Measurements from ENCODE around the gene NTN1.
"Not testable (repeated sequence)": the region's sequence is repeated elsewhere in the genome, so short reads cannot be mapped to it uniquely, and the experiment has no call there.

NTN1 gene

GRCh38 chr17:9021158-9021991, at the start of gene NTN1:
NTN1 (plus strand) TSS chr17:9021510; CDS start chr17:9022374, 864 bp downstream.
- no peak for DNase-seq

DNA sequence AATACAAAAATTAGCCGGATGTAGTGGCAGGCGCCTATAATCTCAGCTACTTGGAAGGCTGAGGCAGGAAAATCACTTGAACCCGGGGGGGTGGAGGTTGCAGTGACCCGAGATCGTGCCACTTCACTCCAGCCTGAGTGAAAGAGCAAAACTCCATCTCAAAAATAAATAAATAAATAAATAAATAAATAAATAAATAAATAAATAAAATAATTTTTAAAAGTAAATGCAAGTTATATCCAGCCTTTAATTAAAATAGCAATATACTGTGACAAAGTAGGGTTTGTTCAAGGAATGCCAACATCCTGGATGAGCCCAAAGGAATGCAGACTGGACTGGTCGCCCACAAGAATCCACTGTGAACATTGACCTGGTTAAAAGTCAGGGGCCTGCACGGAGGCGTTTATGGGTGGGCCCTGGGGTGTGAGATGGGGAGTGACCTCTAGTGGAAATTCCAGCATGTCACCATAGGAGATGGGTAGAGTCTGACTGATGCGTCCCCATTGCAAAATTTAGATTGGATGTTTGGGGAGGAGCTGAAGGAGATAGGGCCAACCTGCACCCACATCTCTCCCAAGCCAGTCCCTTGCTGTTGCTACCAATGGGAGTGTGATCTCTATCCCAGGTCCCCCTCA, 46.1 kb upstream of the NTN1 start:
- DNase-seq: no peak

DNA sequence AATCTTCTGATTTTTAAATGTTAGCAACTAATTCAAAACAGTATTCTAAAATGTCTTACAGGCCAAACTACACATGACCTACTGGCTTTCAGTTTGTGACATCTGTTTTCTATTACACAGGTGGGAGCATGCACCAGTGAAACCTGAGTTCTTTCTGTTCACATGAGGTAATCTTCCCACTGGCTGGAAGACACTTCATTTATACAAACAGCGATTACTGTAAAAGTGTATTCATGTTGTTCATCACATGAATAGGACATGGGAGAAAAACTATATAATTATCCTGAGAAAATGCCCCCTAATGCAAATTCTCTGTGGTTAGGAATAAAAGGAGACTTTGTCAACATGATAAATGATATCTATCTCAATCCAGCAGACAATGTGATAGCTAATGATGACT, 44.7 kb upstream of the NTN1 start:
- DNase-seq: no peak

DNA sequence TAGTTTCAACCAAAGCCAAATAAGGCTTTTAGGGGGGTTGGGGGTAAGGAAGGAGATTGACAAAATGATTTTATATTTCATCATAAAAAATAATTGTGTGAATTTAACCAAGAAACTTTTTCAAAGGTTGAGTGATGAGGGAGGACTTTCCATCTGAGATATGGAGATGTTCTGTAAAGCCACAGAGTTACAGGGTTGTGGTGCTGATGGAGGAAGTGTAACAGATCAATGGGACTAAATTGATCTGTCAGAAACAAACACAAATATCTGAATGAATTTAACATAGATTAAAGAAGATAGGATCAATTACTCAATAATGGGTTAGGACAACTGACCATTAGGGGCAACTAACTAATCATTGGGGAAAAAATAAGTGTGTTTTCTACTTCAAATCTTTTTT, 41.6 kb upstream of the NTN1 start:
- DNase-seq: no peak

- DNase-seq: no peak
Measured at GRCh38 chr17:8981443-8981842, 39.9 kb upstream of the NTN1 start.

DNA sequence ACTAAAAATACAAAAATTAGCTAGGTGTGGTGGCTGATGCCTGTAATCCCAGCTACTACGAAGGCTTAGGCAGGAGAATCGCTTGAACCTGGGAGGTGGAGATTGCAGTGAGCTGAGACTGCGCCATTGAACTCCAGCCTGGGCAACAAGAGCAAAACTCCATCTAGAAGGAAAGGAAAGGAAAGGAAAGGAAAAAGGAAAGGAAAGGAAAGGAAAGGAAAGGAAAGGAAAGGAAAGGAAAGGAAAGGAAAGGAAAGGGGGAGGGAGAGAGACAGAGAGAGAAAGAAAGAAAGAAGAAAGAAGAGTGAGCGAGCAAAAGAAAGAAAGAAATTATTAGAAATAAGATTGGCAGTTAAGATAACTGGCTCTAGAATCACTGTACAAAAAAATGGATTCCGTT, 37.1 kb upstream of the NTN1 start:
- not testable (repeated sequence) for DNase-seq

GRCh38 chr17:8985054-8985701, 36.1 kb upstream of the NTN1 start:
- no peak for DNase-seq

DNA sequence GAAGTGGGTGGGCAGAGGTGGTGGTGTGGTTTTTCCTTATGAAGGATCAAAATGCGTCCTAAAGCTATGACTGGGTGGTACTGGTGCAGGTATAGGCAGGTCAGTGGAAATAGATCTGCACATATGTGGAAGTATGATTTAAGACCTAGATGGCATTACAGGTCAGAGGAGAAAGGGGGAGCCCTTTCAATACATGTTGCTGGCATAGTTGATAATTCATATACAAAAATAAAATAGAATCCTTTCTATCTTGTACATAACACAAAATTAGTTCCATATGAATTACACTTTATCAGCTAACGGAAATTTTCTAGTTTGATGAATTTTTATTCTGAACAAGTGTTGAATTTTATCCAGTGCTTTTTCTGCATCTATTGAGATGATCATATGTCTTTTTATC, 35.0 kb upstream of the NTN1 start:
- no peak for DNase-seq

DNA sequence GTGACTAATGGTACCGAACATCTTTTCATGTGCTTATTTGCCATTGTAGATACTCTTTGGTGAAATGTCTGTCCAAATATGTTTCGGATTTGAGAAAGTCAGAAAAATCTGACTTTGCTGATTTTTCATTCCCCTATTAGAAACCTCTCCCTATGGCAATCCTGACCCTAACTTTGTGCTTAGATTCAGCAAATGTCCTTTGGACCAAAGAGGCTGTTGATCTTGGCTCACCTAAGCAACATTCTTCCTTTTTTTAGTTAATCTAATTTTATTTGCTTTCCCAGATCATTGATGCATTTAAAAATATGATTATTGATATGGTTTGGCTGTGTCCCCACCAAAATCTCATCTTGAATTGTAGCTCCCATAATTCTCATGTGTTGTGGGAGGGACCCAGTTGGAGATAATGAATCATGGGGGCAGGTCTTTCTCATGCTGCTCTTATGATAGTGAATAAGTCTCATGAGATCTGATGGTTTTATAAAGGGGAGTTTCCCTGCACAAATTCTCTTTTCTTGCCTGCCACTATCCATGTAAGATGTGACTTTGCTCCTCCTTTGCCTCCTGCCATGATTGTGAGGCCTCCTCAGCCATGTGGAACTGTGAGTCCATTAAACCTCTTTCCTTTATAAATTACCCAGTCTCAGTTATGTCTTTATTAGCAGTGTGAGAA, 32.9 kb upstream of the NTN1 start:
- DNase-seq: not testable (repeated sequence)

- no peak for DNase-seq
Measured at GRCh38 chr17:8991514-8992285, 29.6 kb upstream of the NTN1 start.

DNA sequence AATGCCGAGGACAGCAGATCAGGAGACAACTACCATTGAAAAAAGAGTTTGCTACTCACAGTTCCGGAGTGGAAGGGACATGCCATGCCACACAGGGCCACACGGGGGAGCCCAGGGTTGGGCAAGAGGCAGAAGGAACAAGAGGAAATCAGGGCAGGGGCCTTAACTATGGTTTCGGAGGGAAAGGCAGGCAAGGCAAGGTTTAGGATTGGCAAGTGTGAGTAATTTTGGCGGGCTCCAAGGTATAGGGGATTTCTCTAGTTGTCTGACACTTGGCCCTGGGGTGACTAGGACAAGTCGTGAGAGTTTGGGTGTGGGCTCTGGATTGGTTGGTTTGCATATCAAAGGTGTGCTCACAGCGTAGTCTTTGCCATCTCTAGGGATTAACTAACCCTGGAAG, 27.0 kb upstream of the NTN1 start:
- no peak for DNase-seq

DNA sequence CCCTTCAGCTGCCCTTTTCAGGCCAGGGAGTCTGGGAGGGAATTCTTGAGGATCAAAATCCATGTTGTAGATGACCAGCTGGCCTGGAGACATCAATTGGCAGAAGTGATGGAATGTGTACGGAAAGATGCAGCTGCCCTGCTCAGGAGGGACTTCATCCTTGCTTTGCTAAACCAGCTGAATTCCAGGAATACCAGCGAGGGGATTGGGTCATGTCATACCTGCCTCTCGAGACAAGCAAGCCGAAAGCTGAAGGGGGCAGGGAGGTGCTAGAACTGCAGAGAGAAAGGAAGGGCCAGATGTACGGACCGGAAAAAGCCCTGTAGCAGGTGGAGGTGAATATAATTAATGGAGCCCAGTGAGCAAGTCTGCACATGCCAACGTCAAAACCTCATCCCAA, 25.6 kb upstream of the NTN1 start:
- no peak for DNase-seq

DNA sequence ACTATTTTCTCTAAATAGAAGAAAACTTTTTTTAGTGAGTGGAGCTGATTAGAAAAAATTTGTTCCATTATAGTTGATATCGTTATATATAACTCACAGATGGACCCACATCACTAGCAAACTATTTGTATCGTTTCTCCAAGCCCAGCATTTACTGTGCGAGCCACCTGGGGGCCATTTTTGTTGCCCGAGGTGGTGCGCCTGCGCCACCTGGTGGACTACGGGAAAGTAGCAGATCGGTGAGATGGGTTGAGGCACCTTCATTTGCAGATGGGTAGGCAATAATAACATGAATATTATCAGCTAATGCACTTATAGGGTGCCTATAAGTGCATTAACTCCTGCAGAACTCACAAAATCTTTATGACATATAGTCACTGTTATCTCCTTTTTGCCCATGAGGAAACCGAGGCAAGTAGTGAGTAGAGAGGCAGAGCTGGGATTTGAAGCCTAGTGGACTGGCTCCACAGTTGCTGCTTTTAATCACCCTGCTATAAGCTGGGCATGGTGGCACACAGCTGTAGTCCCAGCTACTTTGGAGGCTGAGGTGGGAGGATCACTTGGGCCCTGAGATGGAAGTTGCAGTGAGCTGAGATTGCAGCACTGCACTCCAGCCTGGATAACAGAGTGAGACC, 23.2 kb upstream of the NTN1 start:
- DNase-seq: peak; percentile 12

DNA sequence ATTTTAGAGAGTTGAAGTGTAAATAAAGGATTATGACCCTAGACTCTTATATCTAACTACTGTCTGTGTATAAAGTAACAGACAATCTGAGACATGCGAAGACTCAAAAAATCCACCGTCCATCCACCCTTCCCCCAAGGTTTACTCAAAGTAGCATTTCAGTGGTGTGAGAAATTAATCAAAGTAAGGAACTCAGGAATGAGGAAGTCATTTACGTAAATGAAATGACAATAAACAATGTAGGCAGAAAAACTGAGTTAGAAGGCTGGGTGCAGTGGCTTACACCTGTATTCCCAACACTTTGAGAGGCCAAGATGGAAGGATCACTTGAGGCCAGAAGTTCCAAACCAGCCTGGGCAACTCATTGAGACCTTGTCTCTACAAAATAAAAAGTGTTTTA, 19.8 kb upstream of the NTN1 start:
- no peak for DNase-seq

- DNase-seq: no peak
Measured at GRCh38 chr17:9002227-9002605, 19.1 kb upstream of the NTN1 start.

GRCh38 chr17:9002606-9003354, 18.5 kb upstream of the NTN1 start:
- no peak for DNase-seq

GRCh38 chr17:9003355-9004131, 17.8 kb upstream of the NTN1 start:
- no peak for DNase-seq

DNA sequence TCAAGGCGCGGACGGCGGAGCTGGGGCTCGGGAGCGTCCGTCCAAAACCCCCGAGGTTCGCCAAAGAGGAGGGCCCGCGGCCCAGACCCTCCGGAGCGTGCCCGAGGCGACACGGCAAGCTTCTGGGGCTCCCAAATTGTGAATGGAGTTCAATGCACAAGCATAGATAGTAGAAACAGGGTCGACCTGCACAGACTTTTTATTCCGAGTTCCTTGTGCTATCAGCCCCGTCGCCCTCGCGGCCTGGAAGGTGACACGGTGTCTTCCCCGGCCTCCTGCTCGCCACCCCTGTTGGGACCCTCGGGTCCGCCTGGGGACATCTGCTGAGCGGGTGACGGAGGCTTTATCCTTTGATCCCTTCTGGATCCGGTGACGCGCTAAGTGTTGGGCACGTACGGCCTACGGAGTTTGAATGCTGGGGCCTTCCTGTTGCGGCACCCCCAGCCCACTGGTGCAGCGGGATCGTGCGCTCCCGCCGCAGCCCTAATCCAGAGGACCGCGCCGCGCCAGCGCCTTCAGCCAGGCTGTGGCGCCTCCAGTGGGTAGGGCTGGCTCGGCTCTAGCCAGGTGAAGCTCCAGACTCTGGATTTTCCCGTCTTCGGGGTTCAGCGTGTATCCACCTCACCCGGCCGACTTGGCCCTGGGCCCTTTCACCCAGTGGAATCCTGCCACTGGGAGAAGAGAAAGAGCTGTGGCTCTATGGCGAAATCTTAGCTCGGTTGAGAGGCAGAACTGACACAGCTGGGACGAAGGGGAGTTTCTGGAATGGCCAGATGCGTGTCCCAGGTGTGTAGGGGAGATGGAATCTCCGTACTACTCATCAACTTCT, 17.0 kb upstream of the NTN1 start:
- no peak for DNase-seq

GRCh38 chr17:9004961-9005285, 16.4 kb upstream of the NTN1 start:
- DNase-seq: no peak

Measured in NCI-H524 treated with DMSO at 0.1 percent for 48 hours (cell line).